Right renal pelvis (tissue), 4 donors: ENCODE data around the gene KRTAP5-3. TPM values are rescaled to one million over a fixed set of nuclear protein-coding genes. Genes with fewer than 3 reads are reported as not detected.

Experiments used
- DNase-seq, 4 donors: peaks; one replicate each; pipeline ENCODE4 v3.0.0-alpha.2; 2013; ENCODE audit warnings: low read depth in 4 of 4, low spot score in 3 of 4, missing footprints in 1 of 4
- polyA plus RNA-seq, 4 donors: library from polyadenylated mRNA; unstranded; fragments of 120-200 nt; gene quantifications; one replicate each; pipeline ENCODE4 v1.2.1, GENCODE V29; 2013; ENCODE audit not compliant: insufficient read length in 4 of 4

KRTAP5-3 gene
- polyA plus RNA-seq, 4 donors, result not detected

- no peak for DNase-seq
These were observed 40.6 kb downstream of the KRTAP5-3 start for GRCh38 chr11:1567721-1568100.

GRCh38 chr11:1567052-1567720, 41.1 kb downstream of the KRTAP5-3 start:
- DNase-seq, result no peak

GRCh38 chr11:1566381-1567051, 41.7 kb downstream of the KRTAP5-3 start:
- DNase-seq, result no peak

GRCh38 chr11:1565904-1566247, 42.4 kb downstream of the KRTAP5-3 start:
- DNase-seq, result no peak

GRCh38 chr11:1565173-1565903, 42.9 kb downstream of the KRTAP5-3 start:
- DNase-seq, result no peak

GRCh38 chr11:1564535-1565172, 43.6 kb downstream of the KRTAP5-3 start:
- no peak for DNase-seq

GRCh38 chr11:1563697-1564534, 44.3 kb downstream of the KRTAP5-3 start:
- DNase-seq, result no peak

- no peak for DNase-seq
These were observed 45.1 kb downstream of the KRTAP5-3 start for GRCh38 chr11:1563149-1563638.

GRCh38 chr11:1562469-1563148, 45.7 kb downstream of the KRTAP5-3 start:
- DNase-seq, result no peak

- DNase-seq, result no peak
These were observed 46.3 kb downstream of the KRTAP5-3 start for GRCh38 chr11:1561955-1562354.

GRCh38 chr11:1561266-1561665, 47.0 kb downstream of the KRTAP5-3 start:
- DNase-seq, result no peak

- DNase-seq, result no peak
These were observed 47.5 kb downstream of the KRTAP5-3 start for GRCh38 chr11:1560649-1561251.

- DNase-seq, result no peak
These were observed 48.1 kb downstream of the KRTAP5-3 start for GRCh38 chr11:1560002-1560648.

- no peak for DNase-seq
These were observed 48.9 kb downstream of the KRTAP5-3 start for GRCh38 chr11:1559111-1559951.

- no peak for DNase-seq
These were observed 49.5 kb downstream of the KRTAP5-3 start for GRCh38 chr11:1558775-1559110.

GRCh38 chr11:1557904-1558774, 50.1 kb downstream of the KRTAP5-3 start:
- DNase-seq, result no peak
